Common myeloid progenitor, CD34-positive (primary cell): ENCODE measurements around the gene UPF2.
"Not testable (repeated sequence)": the region's sequence is repeated elsewhere in the genome, so short reads cannot be mapped to it uniquely, and the experiment has no call there.

Source experiments
- CTCF ChIA-PET: fragments of 350-600 bp; sonication (Branson Sonifier 250); formaldehyde crosslinking; loops from one replicate; lab custom pipeline; 2021; ENCODE audit warnings: antibody characterized with exemption; lab: Charles Lee
- POLR2A ChIA-PET: fragments of 350-600 bp; sonication (Branson Sonifier 250); formaldehyde crosslinking; loops from one replicate; lab custom pipeline; 2021; ENCODE audit warnings: antibody characterized with exemption; lab: Charles Lee
- DNase-seq, 3 donors: peaks; one replicate each; pipeline versions ENCODE4 v3.0.0 to v3.0.0-alpha.2; 2013
- H3K27ac ChIP-seq, 2 experiments: 1 replicate in 1 of 2; 2 replicates in 1 of 2; pipeline ENCODE4 v1.7.0; 2013; ENCODE audit warnings: inconsistent platforms in 2 of 2, low read length in 2 of 2, mild to moderate bottlenecking in 2 of 2, low read depth in 1 of 2, moderate library complexity in 1 of 2; ENCODE audit not compliant: severe bottlenecking in 2 of 2, insufficient read depth in 1 of 2, poor library complexity in 1 of 2
- H3K27me3 ChIP-seq, 5 experiments: replicated peaks in 2 of 5; 1 replicate in 3 of 5; 2 replicates in 2 of 5; pipeline versions ENCODE4 v1.6.1 to v1.7.0; 2013; ENCODE audit warnings: low read length in 4 of 5, mild to moderate bottlenecking in 2 of 5, moderate library complexity in 2 of 5, inconsistent platforms in 1 of 5; ENCODE audit not compliant: insufficient read depth in 5 of 5, control insufficient read depth in 4 of 5
- H3K36me3 ChIP-seq, 4 experiments: 1 replicate in 2 of 4; 2 replicates in 2 of 4; pipeline versions ENCODE4 v1.6.1 to v1.7.0; 2013; ENCODE audit warnings: low read length in 3 of 4, control low read depth in 1 of 4, mild to moderate bottlenecking in 1 of 4; ENCODE audit not compliant: control insufficient read depth in 4 of 4, insufficient read depth in 4 of 4
- H3K4me1 ChIP-seq, 4 experiments: 1 replicate in 3 of 4; 2 replicates in 1 of 4; pipeline versions ENCODE4 v1.6.1 to v1.7.1; 2013; ENCODE audit warnings: low read length in 3 of 4, mild to moderate bottlenecking in 3 of 4, control low read depth in 1 of 4, inconsistent platforms in 1 of 4, moderate library complexity in 1 of 4; ENCODE audit not compliant: control insufficient read depth in 4 of 4, insufficient read depth in 4 of 4; ENCODE audit errors: control extremely low read depth in 1 of 4
- H3K4me3 ChIP-seq, 7 experiments: 1 replicate in 4 of 7; 2 replicates in 3 of 7; pipeline versions ENCODE4 v1.5.1 to v1.7.0; 2013; ENCODE audit warnings: mild to moderate bottlenecking in 7 of 7, low read length in 6 of 7, moderate library complexity in 6 of 7, inconsistent platforms in 2 of 7, low read depth in 2 of 7, control low read depth in 1 of 7; ENCODE audit not compliant: insufficient read depth in 4 of 7, control insufficient read depth in 1 of 7; ENCODE audit errors: extremely low read depth in 1 of 7
- H3K9me3 ChIP-seq, 5 experiments: 1 replicate in 4 of 5; 2 replicates in 1 of 5; pipeline versions ENCODE4 v1.6.1 to v1.7.1; 2013; ENCODE audit warnings: low read length in 4 of 5, mild to moderate bottlenecking in 2 of 5, inconsistent platforms in 1 of 5, low read depth in 1 of 5, moderate library complexity in 1 of 5; ENCODE audit not compliant: control insufficient read depth in 4 of 5, insufficient read depth in 2 of 5; ENCODE audit errors: control extremely low read depth in 1 of 5
- WGBS: methylation state at CpG from one replicate; pipeline ENCODE4 v1.1.5; 2013; ENCODE audit not compliant: insufficient coverage; 5-methylcytosine and 5-hydroxymethylcytosine counted together

The UPF2 gene

DNA sequence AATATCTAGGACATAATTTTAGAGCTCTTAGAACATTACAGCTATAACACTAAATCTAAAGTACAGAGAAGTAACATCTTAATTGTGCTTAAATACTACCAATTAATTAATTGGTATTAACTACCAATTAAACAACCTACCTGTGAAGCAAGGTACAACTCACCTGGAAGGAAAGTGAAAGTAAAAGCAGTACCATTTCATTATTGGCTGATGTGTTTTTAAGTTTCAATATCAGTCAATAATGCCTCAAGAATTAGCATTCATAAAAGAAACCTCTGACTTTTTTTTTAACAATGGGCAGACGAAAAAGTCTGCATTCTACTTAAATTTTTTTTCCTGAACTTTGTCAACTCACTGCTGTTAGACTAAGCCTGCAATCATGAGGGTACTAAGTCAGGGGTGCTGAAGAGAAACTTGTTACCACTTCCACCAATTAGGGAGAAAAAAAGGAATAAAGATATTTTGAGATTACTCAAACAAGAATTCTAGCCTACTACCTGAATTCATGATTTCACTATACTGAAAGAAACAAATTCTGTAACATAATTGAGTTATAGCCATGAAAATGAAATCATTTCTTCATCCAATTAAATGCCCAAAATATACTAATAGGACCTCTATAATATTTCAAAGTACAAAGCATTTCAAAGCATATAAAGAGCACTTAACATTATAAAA lies 19.9 kb downstream of the UPF2 start:
- Histone ChIP-seq H3K27me3 (no peaks in the 10 kb centered on the region), H3K4me3 (peak overlapping the region in 2 of 7 experiments; percentile 24 to 64), H3K27ac (peak overlapping the region in 1 of 2 experiments; percentile 53), H3K9me3 (no peaks in the 10 kb centered on the region), H3K4me1 (peaks cover 7 to 36% (median 21%) of the 10 kb centered on the region in 4 experiments), H3K36me3 (peaks cover 5 to 20% (median 12%) of the 10 kb centered on the region in 4 experiments)
- CTCF ChIA-PET = interaction anchor here (2.1 kb wide), 1 partner anchor 11 kb away, joined by 11 read pairs; no protein-coding TSS in a partner anchor
- POLR2A ChIA-PET = no interaction called here
- DNase-seq = peak in 2 of 3 donors; percentile 12 to 19
- WGBS = 0% methylated on average over 1 of the region's 1 CpG

- H3K27me3 ChIP-seq = no peaks in the 10 kb centered on the region
- no peak overlapping the region for H3K4me3 ChIP-seq
- H3K27ac ChIP-seq = no peak overlapping the region
- ChIA-PET CTCF (interaction anchor here (0.6 kb wide), 1 partner anchor 9 kb away, joined by 3 read pairs; no protein-coding TSS in a partner anchor), POLR2A (no interaction called here)
- no CpG with 5 or more reads among the region's 2 CpGs for WGBS
- peaks cover 0 to 9% (median 8%) of the 10 kb centered on the region in 4 experiments for H3K36me3 ChIP-seq
- peak in 2 of 3 donors; percentile 40 to 50 for DNase-seq
- peaks cover 7 to 32% (median 21%) of the 10 kb centered on the region in 4 experiments for H3K4me1 ChIP-seq
- no peaks in the 10 kb centered on the region for H3K9me3 ChIP-seq
These were observed 22.0 kb downstream of the UPF2 start for GRCh38 chr10:12020574-12020973.

- Histone ChIP-seq H3K4me1 (peaks cover 7 to 31% (median 21%) of the 10 kb centered on the region in 4 experiments), H3K4me3 (no peak overlapping the region), H3K9me3 (no peaks in the 10 kb centered on the region), H3K27me3 (no peaks in the 10 kb centered on the region), H3K36me3 (peaks cover 0 to 9% (median 8%) of the 10 kb centered on the region in 4 experiments), H3K27ac (peak overlapping the region in 1 of 2 experiments; percentile 27)
- DNase-seq = no peak
- ChIA-PET POLR2A (no interaction called here), CTCF (no interaction called here)
- no CpG with 5 or more reads among the region's 9 CpGs for WGBS
These were observed 23.2 kb downstream of the UPF2 start for GRCh38 chr10:12019283-12019971.

DNA sequence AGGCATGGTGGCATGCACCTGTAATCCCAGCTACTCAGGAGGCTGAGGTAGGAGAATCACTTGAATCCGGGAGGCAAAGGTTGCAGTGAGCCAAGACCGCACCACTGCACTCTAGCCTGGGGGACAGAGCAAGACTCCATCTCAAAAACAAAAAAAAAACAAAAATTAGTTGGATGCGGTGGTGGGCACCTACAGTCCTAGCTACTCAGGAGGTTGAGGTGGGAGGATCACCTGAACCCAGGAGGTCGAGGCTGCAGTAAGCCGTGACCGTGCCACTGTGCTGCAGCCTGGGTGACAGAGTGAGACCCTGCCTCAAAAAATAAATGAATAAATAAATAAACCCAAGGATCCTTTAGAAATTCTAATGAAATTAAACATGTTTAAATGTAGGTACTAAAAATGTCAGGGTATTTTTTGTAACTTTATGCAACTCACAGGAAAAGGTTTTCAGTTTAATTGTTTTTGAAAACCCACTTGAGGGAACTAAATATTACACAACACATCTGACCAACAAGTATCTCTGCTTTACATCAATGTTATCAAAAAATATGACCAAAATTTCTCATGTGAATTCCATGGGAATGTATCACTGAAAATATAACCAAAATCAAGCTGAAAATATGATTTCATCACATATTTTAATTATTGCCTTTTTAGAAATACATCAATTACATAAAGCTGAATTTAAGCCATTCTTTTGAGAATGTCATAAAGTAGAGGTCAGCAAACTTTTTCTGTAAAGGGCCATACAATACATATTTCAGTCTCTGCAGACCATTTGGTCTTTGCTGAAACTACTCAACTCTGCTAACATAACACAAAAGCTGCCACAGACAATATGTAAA lies 23.9 kb downstream of the UPF2 start:
- POLR2A ChIA-PET = no interaction called here
- peak overlapping the region in 1 of 2 experiments; percentile 27 for H3K27ac ChIP-seq
- peak in 1 of 3 donors; percentile 16 for DNase-seq
- no peaks in the 10 kb centered on the region for H3K9me3 ChIP-seq
- H3K36me3 ChIP-seq = peaks cover 2 to 10% (median 9%) of the 10 kb centered on the region in 4 experiments
- peak overlapping the region in 1 of 7 experiments; percentile 8 for H3K4me3 ChIP-seq
- 94% methylated on average over 2 of the region's 6 CpGs for WGBS
- H3K27me3 ChIP-seq = no peaks in the 10 kb centered on the region
- CTCF ChIA-PET = no interaction called here
- H3K4me1 ChIP-seq = peaks cover 7 to 31% (median 21%) of the 10 kb centered on the region in 4 experiments

DNA sequence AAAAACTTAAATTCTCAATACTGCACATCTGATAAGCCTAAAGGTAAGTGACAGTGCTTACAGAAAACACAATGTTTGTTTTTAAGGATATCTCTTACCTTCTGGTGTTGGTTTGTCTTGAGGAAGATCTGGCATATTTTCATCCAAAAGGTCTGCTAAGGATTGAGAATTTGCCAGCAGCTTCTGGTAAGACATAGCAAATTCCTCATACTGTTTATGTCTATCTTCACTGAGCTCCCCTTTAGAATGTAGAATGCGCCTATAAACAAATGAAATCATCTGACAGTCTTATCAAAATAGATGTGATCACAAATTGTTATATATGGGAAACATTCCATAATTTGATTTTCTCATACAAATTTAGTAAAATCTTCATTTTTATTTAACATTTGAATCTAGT lies 28.7 kb downstream of the UPF2 start:
- H3K36me3 ChIP-seq = peaks cover 17 to 40% (median 37%) of the 10 kb centered on the region in 4 experiments
- no peaks in the 10 kb centered on the region for H3K27me3 ChIP-seq

DNA sequence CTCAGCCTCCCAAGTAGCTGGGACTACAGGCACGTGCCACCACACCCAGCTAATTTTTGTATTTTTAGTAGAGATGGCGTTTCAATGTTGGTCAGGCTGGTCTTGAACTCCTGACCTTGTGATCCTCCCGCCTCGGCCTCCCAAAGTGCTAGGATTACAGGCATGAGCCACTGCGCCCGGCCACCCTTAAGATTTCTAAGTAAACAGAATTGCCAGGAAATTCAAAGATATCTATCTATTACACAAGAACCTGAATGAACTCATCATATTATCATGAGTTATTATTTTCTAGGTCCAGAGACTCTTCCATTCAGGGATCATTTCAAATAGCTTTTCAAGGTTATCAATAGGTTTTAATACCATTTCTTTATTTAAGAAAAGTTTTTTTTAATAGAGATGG lies 29.2 kb downstream of the UPF2 start:
- H3K4me3 ChIP-seq, H3K4me1 ChIP-seq, POLR2A ChIA-PET, H3K27me3 ChIP-seq, DNase-seq, H3K27ac ChIP-seq: not testable (repeated sequence)
- Histone ChIP-seq H3K36me3 (peaks cover 17 to 41% (median 38%) of the 10 kb centered on the region in 4 experiments), H3K9me3 (peaks cover 0 to 18% (median 9%) of the 10 kb centered on the region in 5 experiments)
- WGBS = 100% methylated on average over 4 of the region's 6 CpGs
- CTCF ChIA-PET = interaction anchor here (0.6 kb wide), 1 partner anchor 166 kb away, joined by 3 read pairs; no protein-coding TSS in a partner anchor

More for the DNA sequence above, 28.7 kb downstream of the UPF2 start:
- Histone ChIP-seq H3K4me3 (no peak overlapping the region), H3K27ac (no peak overlapping the region), H3K4me1 (peaks cover 2 to 11% (median 9%) of the 10 kb centered on the region in 4 experiments), H3K9me3 (peaks cover 0 to 18% (median 9%) of the 10 kb centered on the region in 5 experiments)
- no peak for DNase-seq
- WGBS = no CpG with 5 or more reads among the region's 1 CpG
- ChIA-PET POLR2A (no interaction called here), CTCF (interaction anchor here (0.6 kb wide), 1 partner anchor 165 kb away, joined by 3 read pairs; no protein-coding TSS in a partner anchor)
